Activated CD8-positive, alpha-beta memory T cell treated with anti-CD3 and anti-CD28 coated beads for 36 hours (primary cell): ENCODE data around the gene RAP1GDS1. TPM values are rescaled to one million over a fixed set of nuclear protein-coding genes. Genes with fewer than 3 reads are reported as not detected.

Source experiments
- CTCF ChIA-PET: fragments of 350-600 bp; sonication (Branson Sonifier 250); formaldehyde crosslinking; loops from one replicate; lab custom pipeline; 2021; ENCODE audit warnings: antibody characterized with exemption; lab: Charles Lee
- POLR2A ChIA-PET: fragments of 350-600 bp; sonication (Branson Sonifier 250); formaldehyde crosslinking; loops from one replicate; lab custom pipeline; 2021; ENCODE audit warnings: antibody characterized with exemption; lab: Charles Lee
- total RNA-seq, 2 experiments: library from RNA; stranded (reverse); gene quantifications; one replicate each; pipeline ENCODE4 v1.2.3, GENCODE V29; 2021

RAP1GDS1 gene, protein sequence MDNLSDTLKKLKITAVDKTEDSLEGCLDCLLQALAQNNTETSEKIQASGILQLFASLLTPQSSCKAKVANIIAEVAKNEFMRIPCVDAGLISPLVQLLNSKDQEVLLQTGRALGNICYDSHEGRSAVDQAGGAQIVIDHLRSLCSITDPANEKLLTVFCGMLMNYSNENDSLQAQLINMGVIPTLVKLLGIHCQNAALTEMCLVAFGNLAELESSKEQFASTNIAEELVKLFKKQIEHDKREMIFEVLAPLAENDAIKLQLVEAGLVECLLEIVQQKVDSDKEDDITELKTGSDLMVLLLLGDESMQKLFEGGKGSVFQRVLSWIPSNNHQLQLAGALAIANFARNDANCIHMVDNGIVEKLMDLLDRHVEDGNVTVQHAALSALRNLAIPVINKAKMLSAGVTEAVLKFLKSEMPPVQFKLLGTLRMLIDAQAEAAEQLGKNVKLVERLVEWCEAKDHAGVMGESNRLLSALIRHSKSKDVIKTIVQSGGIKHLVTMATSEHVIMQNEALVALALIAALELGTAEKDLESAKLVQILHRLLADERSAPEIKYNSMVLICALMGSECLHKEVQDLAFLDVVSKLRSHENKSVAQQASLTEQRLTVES
- 10 to 100 TPM; 56.7 to 60.7 TPM for total RNA-seq

DNA sequence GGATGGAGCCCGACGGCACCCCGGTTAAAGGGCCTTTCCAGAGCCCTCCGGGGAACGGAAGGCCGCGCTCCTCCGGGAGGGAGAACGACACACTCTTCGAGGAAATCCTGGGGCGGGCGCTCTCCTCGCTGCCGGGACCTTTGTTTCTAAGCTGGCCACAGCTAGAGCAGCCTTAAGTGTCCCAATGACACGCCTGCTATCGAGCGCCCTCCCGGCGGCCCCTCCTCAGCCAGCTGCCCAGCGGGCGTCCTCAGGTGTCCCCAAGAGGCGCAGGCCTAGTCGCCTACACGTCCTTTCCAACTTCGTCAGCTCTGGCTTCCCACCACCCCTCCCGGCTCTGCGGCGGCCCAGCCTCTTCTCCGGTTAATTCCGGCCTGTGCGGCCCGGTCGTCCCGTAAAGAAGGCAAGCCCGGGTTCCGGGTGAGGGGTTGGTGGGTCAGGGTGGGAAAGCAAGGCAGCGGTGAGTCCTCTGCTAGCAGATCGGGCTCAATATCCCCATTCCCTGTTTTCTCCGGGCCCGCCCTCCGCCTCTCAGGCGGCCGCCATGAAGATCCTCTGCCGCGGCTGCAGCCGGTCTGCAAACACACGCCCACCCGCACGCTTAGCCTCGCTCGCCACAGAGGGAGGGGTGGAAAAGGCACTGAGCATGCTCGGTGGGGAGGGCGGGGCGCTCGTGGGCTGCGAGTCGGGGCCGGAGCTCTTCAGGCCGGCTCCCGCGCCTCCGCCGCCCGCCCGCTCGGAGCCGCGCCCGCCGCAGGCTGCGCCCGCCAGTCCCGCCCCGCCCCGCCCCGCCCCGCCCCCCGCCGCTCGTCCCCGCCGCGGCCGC is at the start of gene RAP1GDS1:
RAP1GDS1 (plus strand) TSS at position 806 of the 826 bp plus-strand sequence. CDS start 182 bp downstream, outside the sequence.
- CTCF ChIA-PET = interaction anchor here (1.0 kb wide), 1 partner anchor 342 kb away, joined by 3 read pairs; no protein-coding TSS in a partner anchor

DNA sequence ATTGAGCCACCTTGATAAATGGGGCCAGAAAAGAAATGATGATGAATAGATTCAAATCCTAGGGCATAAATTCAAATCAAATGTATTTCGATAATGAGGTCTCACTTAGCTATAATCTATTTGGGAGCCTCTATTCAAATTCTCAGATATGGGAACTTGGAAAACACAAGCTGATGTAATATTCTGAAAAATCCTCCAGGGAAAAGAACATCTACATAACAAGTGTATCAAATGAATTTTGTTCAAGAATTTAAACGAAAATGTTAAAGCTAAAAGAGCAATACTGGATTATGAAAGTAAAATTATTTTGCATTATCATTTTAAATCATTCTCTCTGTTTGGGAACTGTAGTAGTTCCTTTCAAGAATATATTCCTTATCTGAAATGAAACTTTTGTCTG is 38.9 kb upstream of the RAP1GDS1 start:
- CTCF ChIA-PET = no interaction called here

More for the DNA sequence above, at the start of gene RAP1GDS1:
- POLR2A ChIA-PET = interaction anchor here (0.8 to 2.2 kb wide), 11 partner anchors 19 to 827 kb away, joined by 3 to 11 read pairs (median 4); partner anchors contain the start of genes ADH5, METAP1, STPG2 and TSPAN5

GRCh38 chr4:98226396-98226795 is 34.8 kb upstream of the RAP1GDS1 start:
- CTCF ChIA-PET = interaction anchor here (0.5 kb wide), 1 partner anchor 380 kb away, joined by 7 read pairs; no protein-coding TSS in a partner anchor
- POLR2A ChIA-PET = no interaction called here

More for the DNA sequence above, 38.9 kb upstream of the RAP1GDS1 start:
- POLR2A ChIA-PET = no interaction called here

- ChIA-PET POLR2A (no interaction called here), CTCF (no interaction called here)
These were observed 30.2 kb upstream of the RAP1GDS1 start for GRCh38 chr4:98230961-98231360.

GRCh38 chr4:98232202-98232601 is 29.0 kb upstream of the RAP1GDS1 start:
- ChIA-PET CTCF (no interaction called here), POLR2A (no interaction called here)

DNA sequence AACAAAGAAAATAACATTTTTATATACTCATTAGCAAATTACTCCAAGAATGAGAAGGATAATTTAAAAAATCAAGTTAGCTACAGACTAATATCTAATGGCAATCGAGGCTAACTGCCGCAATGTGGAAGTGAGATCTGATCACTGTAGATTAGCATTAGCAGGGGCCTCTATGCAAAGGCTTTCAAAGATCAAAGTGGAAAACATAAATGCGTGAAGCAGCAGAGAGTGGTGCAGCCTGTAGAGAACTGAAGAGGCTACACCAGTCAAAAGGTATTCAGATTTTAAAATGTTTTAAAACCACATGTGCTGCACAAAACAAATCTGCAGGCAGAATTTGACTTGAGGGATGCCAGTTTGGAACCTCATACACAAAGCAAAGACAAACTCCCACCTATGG is 24.0 kb upstream of the RAP1GDS1 start:
- ChIA-PET CTCF (no interaction called here), POLR2A (no interaction called here)

GRCh38 chr4:98242063-98242462 is 19.1 kb upstream of the RAP1GDS1 start:
- POLR2A ChIA-PET = interaction anchor here (0.7 kb wide), 1 partner anchor 19 kb away, joined by 3 read pairs; the partner anchor contains the start of gene RAP1GDS1
- CTCF ChIA-PET = no interaction called here

- ChIA-PET CTCF (no interaction called here), POLR2A (no interaction called here)
These were observed 18.6 kb upstream of the RAP1GDS1 start for GRCh38 chr4:98242538-98242937.

DNA sequence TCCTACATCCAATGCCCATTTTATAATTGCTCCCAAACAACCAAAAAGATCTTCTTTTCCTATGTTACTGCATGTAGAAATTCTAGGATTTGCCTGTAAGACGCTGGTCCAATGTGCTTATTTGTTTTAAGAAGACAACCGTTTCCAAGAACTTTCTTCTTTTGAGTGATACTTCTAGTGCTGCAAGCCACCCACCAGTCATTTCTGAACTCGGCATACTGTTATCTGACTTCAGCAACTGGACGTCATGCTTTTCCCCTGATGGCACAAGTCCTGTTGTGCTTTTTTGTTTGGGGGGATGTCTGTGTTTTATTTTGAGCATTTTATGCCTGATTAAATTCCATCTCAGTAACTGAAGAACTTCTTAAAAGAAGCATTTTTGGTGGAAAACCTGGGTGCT is 16.0 kb upstream of the RAP1GDS1 start:
- CTCF ChIA-PET = no interaction called here
- POLR2A ChIA-PET = no interaction called here

- ChIA-PET CTCF (no interaction called here), POLR2A (no interaction called here)
These were observed 12.2 kb upstream of the RAP1GDS1 start for GRCh38 chr4:98248934-98249333.

DNA sequence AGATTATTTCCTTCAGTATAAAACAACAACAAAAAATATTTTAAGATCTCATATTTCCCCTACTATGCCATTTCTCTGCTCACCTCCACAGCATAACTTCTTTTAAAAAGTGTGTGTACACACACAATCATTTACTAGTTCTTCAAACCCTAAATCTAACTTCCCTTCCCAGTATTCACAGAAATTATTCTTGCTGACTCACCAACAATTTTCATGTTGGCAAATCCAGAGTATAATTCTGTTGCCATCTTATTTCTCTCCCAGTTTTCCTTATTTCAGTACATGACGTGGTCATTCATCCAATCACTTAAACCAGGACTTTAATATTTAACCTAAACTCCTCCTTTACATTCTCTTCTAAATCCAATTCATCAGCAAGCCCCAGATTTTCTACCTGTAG is 11.4 kb upstream of the RAP1GDS1 start:
- CTCF ChIA-PET = no interaction called here
- POLR2A ChIA-PET = no interaction called here

GRCh38 chr4:98253499-98253898 is 7.7 kb upstream of the RAP1GDS1 start:
- POLR2A ChIA-PET = no interaction called here
- CTCF ChIA-PET = no interaction called here

GRCh38 chr4:98260047-98260578 is 1.1 kb upstream of the RAP1GDS1 start:
- POLR2A ChIA-PET = interaction anchor here (0.8 to 2.2 kb wide), 6 partner anchors 18 to 398 kb away, joined by 3 to 11 read pairs (median 5); partner anchors contain the start of genes STPG2 and TSPAN5
- CTCF ChIA-PET = interaction anchor here (0.5 to 1.0 kb wide), 2 partner anchors 343 to 720 kb away, joined by 3 read pairs; no protein-coding TSS in a partner anchor

DNA sequence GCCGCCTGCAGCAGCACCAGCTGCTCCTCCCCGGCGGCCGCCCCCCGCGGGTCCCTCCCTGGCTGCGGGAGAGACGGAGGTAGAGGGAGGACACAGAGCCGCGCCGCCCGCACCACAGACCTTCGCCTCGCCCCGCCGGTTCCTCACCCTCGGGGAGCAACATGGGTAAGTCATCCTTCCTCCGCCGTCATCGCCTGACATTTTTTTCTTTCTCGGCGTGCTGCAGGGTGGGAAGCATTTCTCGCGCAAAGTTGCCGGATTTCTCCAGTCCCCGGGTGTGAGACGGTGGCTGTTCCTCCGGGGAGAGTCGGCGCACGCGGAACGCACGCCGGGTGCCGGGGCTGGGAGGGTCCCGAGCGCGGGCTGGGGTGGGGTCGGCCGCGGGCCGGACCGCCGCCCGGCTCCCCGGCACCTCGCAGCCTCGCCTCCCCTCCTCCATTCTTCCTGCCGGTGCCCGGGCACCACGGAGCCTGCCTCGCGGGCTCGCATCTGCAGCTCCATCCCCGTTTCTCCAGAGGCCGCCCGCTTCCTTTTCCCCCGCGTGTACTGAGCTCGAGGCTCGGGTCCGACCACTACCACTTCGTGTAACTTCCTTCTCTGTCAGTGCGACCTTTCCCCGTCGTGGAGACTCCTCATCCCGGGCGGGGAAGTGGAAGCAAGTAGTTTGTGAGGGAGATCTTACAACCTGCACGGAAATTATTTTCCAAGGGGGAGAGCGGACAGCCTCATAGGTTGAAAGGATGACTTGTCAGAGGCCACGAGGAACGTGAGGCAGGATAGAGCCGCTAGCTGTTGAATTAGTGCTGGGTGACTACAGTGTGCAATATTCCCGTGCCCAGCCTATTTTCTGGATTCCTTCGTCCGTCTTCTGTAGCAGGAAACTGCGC is 464 bp downstream of the RAP1GDS1 start:
- ChIA-PET CTCF (interaction anchor here (0.9 kb wide), 1 partner anchor 36 kb away, joined by 3 read pairs; no protein-coding TSS in a partner anchor), POLR2A (interaction anchor here (0.5 to 2.2 kb wide), 13 partner anchors 20 to 827 kb away, joined by 3 to 11 read pairs (median 4); partner anchors contain the start of genes ADH5, METAP1 and TSPAN5)

GRCh38 chr4:98262431-98262830 is 1.2 kb downstream of the RAP1GDS1 start:
- CTCF ChIA-PET = interaction anchor here (0.9 kb wide), 1 partner anchor 35 kb away, joined by 3 read pairs; no protein-coding TSS in a partner anchor
- POLR2A ChIA-PET = interaction anchor here (0.5 to 2.2 kb wide), 4 partner anchors 21 to 91 kb away, joined by 3 to 11 read pairs (median 6); no protein-coding TSS in a partner anchor

- ChIA-PET POLR2A (no interaction called here), CTCF (no interaction called here)
These were observed 6.3 kb downstream of the RAP1GDS1 start for GRCh38 chr4:98267498-98267897.

GRCh38 chr4:98275145-98275544 is 14.0 kb downstream of the RAP1GDS1 start:
- CTCF ChIA-PET = interaction anchor here (0.5 kb wide), 1 partner anchor 779 kb away, joined by 3 read pairs; no protein-coding TSS in a partner anchor
- POLR2A ChIA-PET = no interaction called here
